Mucosa of rectum (tissue), 2 donors: ENCODE measurements around the gene PIK3CA.
"Not testable (repeated sequence)": the region's sequence is repeated elsewhere in the genome, so short reads cannot be mapped to it uniquely, and the experiment has no call there.

ENCODE experiments used
- H3K27ac ChIP-seq, 2 donors: one replicate each; pipeline ENCODE4 v1.7.0; 2013; ENCODE audit warnings: inconsistent platforms in 2 of 2, low read depth in 2 of 2, low read length in 2 of 2
- H3K27me3 ChIP-seq, 2 donors: one replicate each; pipeline ENCODE4 v1.7.0; 2013; ENCODE audit warnings: low read length in 2 of 2; ENCODE audit not compliant: control insufficient read depth in 2 of 2, insufficient read depth in 2 of 2
- H3K36me3 ChIP-seq, 2 donors: one replicate each; pipeline ENCODE4 v1.7.0; 2013; ENCODE audit warnings: low read length in 2 of 2; ENCODE audit not compliant: control insufficient read depth in 2 of 2, insufficient read depth in 2 of 2
- H3K4me1 ChIP-seq, 2 donors: one replicate each; pipeline ENCODE4 v1.7.0; 2013; ENCODE audit warnings: low read length in 2 of 2, mild to moderate bottlenecking in 1 of 2; ENCODE audit not compliant: control insufficient read depth in 2 of 2, insufficient read depth in 2 of 2
- H3K4me3 ChIP-seq, 2 donors: one replicate each; pipeline ENCODE4 v1.7.0; 2013; ENCODE audit warnings: low read length in 2 of 2
- H3K9ac ChIP-seq, 2 donors: one replicate each; pipeline ENCODE4 v1.7.0; 2013; ENCODE audit warnings: low read length in 2 of 2, low read depth in 1 of 2, mild to moderate bottlenecking in 1 of 2
- H3K9me3 ChIP-seq, 2 donors: one replicate each; pipeline ENCODE4 v1.7.0; 2013; ENCODE audit warnings: low read length in 2 of 2; ENCODE audit not compliant: control insufficient read depth in 2 of 2
- donor health status: healthy.
- donor health status: Normal muscosa, but diverticular disease.

The PIK3CA gene

DNA sequence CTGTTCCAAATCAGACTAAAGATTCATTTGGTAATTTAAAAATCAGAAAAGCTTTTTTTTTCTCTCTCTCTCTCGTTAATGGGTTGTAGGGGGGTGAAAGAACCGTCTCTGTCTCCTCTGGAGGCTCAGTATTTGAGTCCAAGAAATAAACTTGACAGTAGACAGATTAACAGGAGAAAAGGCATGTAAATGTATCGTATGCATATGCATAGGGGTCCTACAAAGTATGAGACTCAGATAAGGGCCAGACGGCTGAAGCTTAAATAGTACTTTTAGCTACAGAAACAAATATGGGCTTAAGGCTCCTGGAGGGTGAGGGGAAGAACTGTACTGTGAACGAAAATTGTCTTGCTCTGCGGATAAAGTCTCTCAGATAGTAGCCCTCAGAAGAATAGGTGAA is 42.4 kb downstream of the PIK3CA start:
- no peaks in the 10 kb centered on the region for H3K9me3 ChIP-seq
- no peak overlapping the region for H3K27ac ChIP-seq
- no peaks in the 10 kb centered on the region for H3K4me1 ChIP-seq
- no peak overlapping the region for H3K4me3 ChIP-seq
- no peaks in the 10 kb centered on the region for H3K27me3 ChIP-seq
- H3K9ac ChIP-seq: no peak overlapping the region
- H3K36me3 ChIP-seq: no peaks in the 10 kb centered on the region

DNA sequence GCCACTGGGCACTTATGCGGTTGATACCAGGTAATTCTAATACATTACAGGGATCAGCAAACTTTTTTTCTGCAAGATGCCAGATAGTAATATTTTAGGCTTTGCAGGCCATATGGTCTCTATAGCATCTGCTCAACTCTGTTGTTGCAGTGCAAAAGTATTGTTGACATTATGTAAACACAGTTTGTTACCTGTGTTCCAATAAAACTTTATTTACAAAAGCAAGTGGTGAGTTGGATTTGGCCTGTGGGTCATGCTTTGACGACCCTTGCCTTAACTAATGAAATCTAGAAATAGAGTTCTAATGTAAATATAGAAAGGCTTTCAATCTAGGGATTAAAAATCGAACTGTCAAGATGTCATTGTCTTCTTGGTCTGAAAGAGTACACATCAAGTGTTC is 44.4 kb downstream of the PIK3CA start:
- Histone ChIP-seq H3K9me3 (no peaks in the 10 kb centered on the region), H3K36me3 (no peaks in the 10 kb centered on the region), H3K9ac (no peak overlapping the region), H3K27ac (no peak overlapping the region), H3K4me3 (no peak overlapping the region), H3K4me1 (peaks cover 0 to 3% of the 10 kb centered on the region in 2 donors), H3K27me3 (no peaks in the 10 kb centered on the region)

DNA sequence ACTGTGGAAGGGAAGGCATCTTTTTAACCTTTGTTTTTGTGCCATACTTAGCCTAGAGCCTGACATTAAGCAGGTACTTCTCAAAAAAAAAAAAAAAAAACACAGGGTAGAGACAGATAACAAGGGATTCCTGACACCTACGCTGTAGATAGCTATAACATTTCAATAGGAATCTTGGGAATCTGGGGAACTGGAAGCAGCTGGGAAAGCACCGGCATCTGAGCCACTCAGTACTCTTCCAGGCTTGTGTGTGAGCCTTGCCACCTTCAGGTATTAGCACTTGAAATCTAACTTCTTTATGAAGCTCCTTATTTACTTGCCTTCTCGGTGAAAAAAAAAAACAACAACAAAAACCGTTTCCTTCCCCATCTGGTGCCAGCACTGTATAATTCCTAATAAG is 46.8 kb downstream of the PIK3CA start:
- Histone ChIP-seq H3K27ac (no peak overlapping the region), H3K9me3 (no peaks in the 10 kb centered on the region), H3K36me3 (peaks cover 0 to 2% of the 10 kb centered on the region in 2 donors), H3K9ac (no peak overlapping the region), H3K27me3 (no peaks in the 10 kb centered on the region), H3K4me1 (peaks cover 0 to 3% of the 10 kb centered on the region in 2 donors), H3K4me3 (no peak overlapping the region)

DNA sequence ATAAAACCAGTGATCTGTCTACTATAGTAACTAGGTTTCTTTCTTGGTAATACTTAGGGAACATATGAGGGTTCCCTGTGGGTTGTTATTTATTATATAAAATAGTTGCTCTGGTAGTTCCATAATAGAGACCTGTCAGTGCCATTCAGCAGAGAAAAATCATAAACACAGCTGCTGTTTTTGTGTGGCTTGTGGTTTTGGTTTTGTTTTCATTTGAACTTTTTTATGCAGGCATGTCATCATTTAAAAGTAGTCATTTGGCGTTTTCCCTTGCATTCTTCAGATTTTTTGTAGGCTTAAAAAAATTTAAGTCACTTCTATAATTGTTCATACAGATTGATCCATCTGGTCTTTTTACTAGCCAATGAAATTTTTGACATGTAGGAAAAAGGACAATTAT is 47.9 kb downstream of the PIK3CA start:
- Histone ChIP-seq H3K9ac (no peak overlapping the region), H3K27me3 (no peaks in the 10 kb centered on the region), H3K36me3 (peaks cover 2 to 4% of the 10 kb centered on the region in 2 donors), H3K4me3 (no peak overlapping the region), H3K27ac (no peak overlapping the region), H3K4me1 (peaks cover 0 to 3% of the 10 kb centered on the region in 2 donors), H3K9me3 (no peaks in the 10 kb centered on the region)

DNA sequence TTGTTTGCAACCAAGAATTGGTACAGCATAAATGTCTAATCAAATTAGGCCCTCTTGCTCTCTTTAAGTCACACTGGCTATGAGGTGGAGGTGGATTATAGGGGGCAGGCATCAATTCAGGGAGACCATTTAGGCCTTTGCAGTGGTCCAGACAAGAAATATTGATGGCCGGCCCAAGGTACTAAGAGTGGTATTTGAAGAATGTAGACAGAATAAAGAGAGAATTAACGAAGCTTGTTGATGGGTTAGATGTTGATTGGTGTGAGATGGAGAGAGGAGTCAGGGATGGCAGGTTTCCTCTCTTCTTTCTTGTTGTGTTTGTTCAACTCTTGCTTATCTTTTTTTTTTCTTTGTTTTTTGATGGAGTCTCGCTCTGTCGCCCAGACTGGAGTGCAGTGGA is 48.5 kb downstream of the PIK3CA start:
- peaks cover 3 to 4% of the 10 kb centered on the region in 2 donors for H3K36me3 ChIP-seq
- no peak overlapping the region for H3K9ac ChIP-seq
- no peaks in the 10 kb centered on the region for H3K27me3 ChIP-seq
- no peaks in the 10 kb centered on the region for H3K9me3 ChIP-seq
- H3K4me3 ChIP-seq: no peak overlapping the region
- peaks cover 0 to 3% of the 10 kb centered on the region in 2 donors for H3K4me1 ChIP-seq
- H3K27ac ChIP-seq: no peak overlapping the region

DNA sequence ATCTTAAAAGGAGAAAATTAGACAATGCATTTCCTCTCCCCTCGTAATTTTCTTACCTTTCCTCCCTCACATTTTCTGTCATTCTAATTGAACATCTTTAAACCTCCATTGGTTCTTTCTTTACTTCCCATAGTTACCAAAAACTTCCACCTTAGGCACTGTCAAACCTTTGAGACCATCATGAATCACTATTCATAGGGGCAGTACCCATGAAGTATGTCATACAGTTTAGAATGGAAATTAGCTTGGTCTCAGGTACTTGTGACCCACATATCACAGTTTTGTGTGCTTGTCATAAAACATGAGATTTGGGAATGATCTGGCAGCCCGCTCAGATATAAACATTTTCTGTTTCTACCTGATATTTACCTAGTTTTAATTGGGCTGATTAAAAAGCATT is 52.6 kb downstream of the PIK3CA start:
- Histone ChIP-seq H3K4me1 (peaks cover 0 to 3% of the 10 kb centered on the region in 2 donors), H3K9ac (no peak overlapping the region), H3K27me3 (no peaks in the 10 kb centered on the region), H3K9me3 (no peaks in the 10 kb centered on the region), H3K36me3 (peaks cover 8 to 12% of the 10 kb centered on the region in 2 donors), H3K4me3 (no peak overlapping the region), H3K27ac (no peak overlapping the region)

DNA sequence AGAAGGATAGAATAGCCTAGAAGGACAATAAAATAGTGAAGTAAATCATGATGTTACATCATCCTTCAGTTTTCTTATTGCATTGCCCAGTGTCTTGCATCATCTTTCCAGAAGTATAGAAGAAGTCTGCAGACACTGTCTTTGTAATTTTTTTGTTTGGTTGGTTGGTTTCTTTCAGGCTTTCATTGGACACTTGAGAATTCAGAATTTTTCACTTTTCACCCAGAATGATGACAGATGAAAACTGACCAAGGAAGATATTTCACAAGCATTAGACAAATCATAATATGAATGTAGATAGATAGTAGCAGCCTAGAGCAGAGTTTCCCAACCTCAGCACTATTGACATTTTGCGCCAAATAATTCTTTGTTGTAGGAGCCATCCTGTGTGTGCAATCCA is 67.4 kb downstream of the PIK3CA start:
- H3K4me3 ChIP-seq, H3K9ac ChIP-seq, H3K9me3 ChIP-seq, H3K27ac ChIP-seq, H3K4me1 ChIP-seq, H3K27me3 ChIP-seq: not testable (repeated sequence)
- H3K36me3 ChIP-seq: peaks cover 2 to 14% of the 10 kb centered on the region in 2 donors

DNA sequence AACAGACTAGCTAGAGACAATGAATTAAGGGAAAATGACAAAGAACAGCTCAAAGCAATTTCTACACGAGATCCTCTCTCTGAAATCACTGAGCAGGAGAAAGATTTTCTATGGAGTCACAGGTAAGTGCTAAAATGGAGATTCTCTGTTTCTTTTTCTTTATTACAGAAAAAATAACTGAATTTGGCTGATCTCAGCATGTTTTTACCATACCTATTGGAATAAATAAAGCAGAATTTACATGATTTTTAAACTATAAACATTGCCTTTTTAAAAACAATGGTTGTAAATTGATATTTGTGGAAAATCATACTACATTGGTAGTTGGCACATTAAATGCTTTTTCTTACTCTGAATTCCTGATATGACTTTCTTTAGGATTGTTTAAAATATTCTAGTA is 70.1 kb downstream of the PIK3CA start:
- not testable (repeated sequence) for H3K27ac ChIP-seq, H3K9ac ChIP-seq, H3K27me3 ChIP-seq, H3K9me3 ChIP-seq, H3K4me3 ChIP-seq, H3K4me1 ChIP-seq
- peaks cover 0 to 15% of the 10 kb centered on the region in 2 donors for H3K36me3 ChIP-seq

DNA sequence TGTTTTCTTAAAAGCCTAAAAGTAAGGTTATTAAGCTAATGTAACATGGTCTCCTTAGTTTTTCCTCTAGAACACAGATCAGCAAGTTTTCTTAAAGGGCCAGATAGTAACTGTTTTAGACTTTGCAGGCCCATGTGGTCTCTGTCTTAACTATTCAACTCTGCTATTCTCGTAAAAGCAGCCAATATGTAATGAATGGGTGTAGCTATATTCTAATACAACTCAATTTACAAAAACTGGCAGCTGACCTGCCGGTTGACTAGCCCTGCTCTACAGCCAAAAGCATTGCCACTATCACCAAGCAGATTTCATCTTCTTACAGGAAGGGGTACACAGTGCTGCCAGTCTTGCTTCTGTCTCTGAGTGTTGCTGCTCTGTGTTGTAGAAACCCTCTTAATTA is 75.4 kb downstream of the PIK3CA start:
- Histone ChIP-seq H3K36me3 (peaks cover 4 to 27% of the 10 kb centered on the region in 2 donors), H3K9me3 (no peaks in the 10 kb centered on the region), H3K27me3 (no peaks in the 10 kb centered on the region), H3K4me3 (no peak overlapping the region), H3K27ac (no peak overlapping the region), H3K4me1 (no peaks in the 10 kb centered on the region), H3K9ac (no peak overlapping the region)

DNA sequence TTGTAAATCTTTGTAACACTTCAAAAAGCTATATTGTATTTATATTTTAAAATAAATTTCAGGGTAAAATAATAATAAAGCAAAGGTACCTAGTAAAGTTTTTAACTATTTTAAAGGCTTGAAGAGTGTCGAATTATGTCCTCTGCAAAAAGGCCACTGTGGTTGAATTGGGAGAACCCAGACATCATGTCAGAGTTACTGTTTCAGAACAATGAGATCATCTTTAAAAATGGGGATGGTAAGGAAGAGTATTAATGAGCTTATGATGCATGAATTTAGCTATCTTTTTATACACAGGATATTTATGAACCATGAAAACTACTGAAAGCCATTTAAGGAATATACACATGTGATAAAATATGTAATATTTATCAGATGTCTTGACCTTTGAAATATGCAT is 76.4 kb downstream of the PIK3CA start:
- Histone ChIP-seq H3K4me3 (no peak overlapping the region), H3K36me3 (peaks cover 8 to 23% of the 10 kb centered on the region in 2 donors), H3K27me3 (no peaks in the 10 kb centered on the region), H3K9ac (no peak overlapping the region), H3K27ac (no peak overlapping the region), H3K4me1 (no peaks in the 10 kb centered on the region), H3K9me3 (no peaks in the 10 kb centered on the region)

DNA sequence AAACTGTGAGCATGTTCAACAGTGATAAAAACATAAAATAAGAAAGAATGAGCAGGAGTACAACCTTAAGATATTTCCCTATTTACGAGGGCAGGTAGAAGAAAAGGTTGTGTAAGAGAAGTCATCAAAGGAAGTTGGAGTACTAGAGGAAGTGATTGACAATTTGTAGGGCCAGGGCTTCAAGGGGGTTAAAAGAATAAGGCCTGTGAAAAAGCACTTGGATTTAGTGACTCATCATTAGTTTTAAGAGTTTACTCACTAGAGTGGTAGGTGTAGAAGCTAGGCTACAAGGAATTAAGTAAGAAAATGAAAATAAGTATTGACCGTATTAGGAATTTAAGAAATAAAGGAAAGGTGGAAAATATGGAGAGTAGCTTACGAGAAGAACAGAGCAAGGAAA is 79.2 kb downstream of the PIK3CA start:
- H3K36me3 ChIP-seq: peaks cover 21 to 23% of the 10 kb centered on the region in 2 donors
- no peak overlapping the region for H3K27ac ChIP-seq
- H3K9ac ChIP-seq: no peak overlapping the region
- H3K4me1 ChIP-seq: no peaks in the 10 kb centered on the region
- H3K4me3 ChIP-seq: no peak overlapping the region
- H3K27me3 ChIP-seq: no peaks in the 10 kb centered on the region
- no peaks in the 10 kb centered on the region for H3K9me3 ChIP-seq
